ENCODE results near the gene ARHGAP27.
"Not testable (repeated sequence)": the region's sequence is repeated elsewhere in the genome, so short reads cannot be mapped to it uniquely, and the experiment has no call there.

ARHGAP27 gene

GRCh38 chr17:45432405-45433158, at the start of gene ARHGAP27:
TSS of gene ARHGAP27 (minus strand) at chr17:45432870. CDS start at chr17:45430279, 2,591 bp downstream.
- no peak for DNase-seq

DNA sequence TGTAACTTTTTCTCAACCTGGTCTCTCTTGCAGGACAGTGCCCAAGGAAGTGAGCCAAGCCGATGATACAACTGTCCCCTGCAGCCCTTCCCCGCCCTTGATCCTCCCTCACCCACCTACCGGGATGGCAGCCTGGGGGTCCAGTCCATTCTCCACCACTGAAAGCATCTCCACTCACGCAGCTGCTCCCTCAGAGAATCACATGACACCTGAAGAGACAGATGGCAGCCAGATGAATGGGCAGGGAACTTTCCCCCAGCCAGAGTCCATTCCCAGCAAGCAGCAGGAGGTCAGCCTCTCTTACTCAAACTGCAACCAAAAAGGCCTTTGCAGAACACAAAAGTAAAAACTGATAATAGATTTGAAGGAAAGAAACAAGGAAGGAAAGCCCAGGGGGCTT, 49.6 kb upstream of the ARHGAP27 start:
- not testable (repeated sequence) for DNase-seq

DNA sequence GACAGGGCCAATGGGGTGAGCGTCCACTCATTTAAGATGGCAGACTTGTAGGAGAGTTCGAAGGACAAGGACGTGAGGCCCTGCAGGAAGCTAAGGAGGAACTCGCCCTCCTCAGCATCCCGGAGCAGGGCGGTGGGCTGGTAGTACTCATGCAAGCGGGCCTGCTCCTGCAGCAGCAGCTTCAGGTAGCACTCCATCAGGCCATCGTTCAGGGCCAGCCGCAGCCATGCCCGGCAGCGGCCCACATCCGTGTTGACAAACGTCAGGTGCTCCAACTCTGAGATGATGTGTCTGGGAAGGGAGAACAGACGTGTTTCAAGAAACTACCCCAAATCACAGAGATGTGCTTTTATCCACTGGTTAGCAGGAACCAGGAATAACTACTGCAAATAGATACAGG, 42.8 kb upstream of the ARHGAP27 start:
- not testable (repeated sequence) for DNase-seq

- not testable (repeated sequence) for DNase-seq
Measured at GRCh38 chr17:45472249-45472648, 39.6 kb upstream of the ARHGAP27 start.

DNA sequence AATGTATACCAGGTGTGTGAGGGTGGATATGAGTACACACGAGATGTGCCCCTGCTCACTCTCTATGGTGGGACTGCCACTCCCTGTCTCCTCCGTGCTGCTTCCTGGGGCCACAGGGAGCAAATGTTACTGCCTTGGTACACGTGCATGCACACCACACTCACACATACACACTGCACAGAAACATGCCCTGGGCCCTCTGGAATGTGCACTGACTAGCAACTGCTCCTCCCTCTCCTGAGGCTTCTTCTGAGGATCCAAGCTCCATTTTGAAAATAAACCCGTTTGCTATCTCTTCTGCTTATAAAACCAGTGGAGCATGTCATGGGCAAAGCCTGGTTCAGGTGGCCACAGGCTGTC, 36.5 kb upstream of the ARHGAP27 start:
- DNase-seq = not testable (repeated sequence)

DNA sequence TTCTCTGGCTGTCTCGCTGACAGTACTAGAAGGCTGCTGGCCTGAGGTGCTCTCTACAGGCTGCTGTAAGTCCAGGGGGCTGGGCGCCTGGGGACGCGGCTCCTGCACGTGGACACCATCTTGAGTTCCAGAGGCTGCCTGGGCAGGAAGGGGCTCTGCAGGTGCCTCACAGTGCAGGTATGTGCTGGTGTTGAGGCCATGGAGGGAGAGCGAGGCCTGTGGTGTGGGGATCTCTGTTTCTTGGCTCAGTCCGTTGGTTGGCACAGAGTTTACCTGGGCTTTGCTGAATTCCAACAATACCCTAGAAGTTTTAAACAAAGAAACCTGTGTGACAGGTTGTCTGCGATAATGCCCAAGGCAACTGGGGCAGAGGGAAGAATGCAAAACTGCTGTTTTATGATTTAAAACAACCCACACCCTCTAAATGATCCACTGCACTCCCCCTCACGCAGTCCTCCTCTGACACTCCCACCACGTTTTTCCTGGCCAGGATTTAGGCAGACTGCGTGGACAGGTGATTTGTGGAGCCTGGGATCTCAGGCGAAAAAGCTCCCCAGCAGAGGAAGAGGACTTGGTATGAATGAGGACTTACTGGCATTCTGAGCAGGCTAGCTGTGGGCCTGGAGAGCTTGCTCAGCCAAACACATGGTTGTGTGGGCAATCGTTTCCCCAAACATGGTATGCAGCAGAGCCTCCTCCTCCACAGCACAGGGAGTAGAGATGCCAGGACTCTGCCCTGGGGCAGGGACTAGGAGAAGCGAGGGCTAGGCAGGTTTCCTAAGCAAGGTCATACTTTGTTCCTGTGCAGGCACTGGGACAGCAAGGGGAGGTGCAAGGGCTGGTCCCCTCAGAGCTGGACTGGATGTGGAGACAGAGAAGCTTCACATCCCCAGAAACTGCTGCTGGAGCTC, 35.9 kb upstream of the ARHGAP27 start:
- DNase-seq = not testable (repeated sequence)

- DNase-seq = not testable (repeated sequence)
Measured at GRCh38 chr17:45461524-45462327, 29.1 kb upstream of the ARHGAP27 start.

GRCh38 chr17:45460422-45460821, 27.8 kb upstream of the ARHGAP27 start:
- not testable (repeated sequence) for DNase-seq

- DNase-seq = not testable (repeated sequence)
Measured at GRCh38 chr17:45454341-45454740, 21.7 kb upstream of the ARHGAP27 start.

- DNase-seq = not testable (repeated sequence)
Measured at GRCh38 chr17:45453731-45454130, 21.1 kb upstream of the ARHGAP27 start.

DNA sequence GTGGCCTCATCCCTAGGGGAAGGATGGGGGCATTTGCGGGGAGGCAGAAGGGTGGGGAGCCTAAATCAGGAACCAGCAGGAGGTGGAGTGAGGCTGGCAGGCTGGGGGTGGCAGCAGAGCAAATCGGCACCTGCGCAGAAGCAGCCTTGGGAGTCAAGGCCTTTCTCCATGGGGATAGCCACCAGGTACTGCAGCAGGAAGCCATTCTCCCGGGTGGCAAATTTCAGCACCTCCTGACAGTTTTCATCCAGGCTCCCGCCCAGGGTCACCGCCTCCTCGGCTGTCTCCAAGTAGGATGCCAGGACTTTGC, 20.5 kb upstream of the ARHGAP27 start:
- DNase-seq = not testable (repeated sequence)

GRCh38 chr17:45452329-45453224, 19.9 kb upstream of the ARHGAP27 start:
- not testable (repeated sequence) for DNase-seq

- not testable (repeated sequence) for DNase-seq
Measured at GRCh38 chr17:45451660-45452059, 19.0 kb upstream of the ARHGAP27 start.

DNA sequence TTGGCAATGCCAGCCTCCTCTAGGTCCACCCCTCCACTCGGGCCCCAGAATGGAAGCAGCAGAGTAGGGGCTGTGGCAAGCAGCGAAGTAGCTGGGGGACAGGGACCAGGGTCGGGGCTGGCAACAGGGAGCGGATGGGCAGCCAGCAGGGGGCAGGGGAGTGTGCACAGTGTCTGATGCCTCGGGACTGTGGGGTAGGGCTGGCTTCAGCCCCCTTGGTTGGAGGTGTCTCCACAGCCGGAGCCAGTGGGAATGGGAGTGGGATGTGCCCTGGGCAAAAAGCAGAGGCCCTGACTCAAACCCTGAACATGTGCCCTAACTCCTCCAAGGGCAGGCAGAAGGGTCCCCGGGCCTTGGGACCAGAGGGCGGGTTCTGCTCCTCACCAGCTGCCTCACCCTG, 18.5 kb upstream of the ARHGAP27 start:
- DNase-seq = no peak

DNA sequence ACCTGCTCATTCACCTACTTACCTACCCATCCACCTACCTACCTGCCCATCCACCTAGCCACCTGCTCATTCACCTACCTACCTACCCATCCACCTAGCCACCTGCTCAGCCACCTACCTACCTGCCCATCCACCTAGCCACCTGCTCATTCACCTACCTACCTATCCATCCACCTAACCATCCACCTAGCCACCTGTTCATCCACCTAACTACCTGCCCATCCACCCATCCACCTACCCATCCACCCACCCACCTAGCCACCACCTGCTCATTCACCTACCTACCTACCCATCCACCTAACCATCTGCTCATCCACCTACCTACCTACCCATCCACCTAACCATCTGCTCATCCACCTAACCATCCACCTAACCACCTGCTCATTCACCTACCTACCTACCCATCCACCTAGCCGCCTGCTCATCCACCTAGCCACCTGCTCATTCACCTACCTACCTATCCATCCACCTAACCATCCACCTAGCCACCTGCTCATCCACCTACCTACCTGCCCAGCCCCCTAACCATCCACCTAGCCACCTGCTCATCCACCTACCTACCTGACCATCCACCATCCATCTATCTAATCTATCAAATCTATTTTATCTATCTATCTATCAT, 17.1 kb upstream of the ARHGAP27 start:
- not testable (repeated sequence) for DNase-seq

- DNase-seq = not testable (repeated sequence)
Measured at GRCh38 chr17:45449260-45449659, 16.6 kb upstream of the ARHGAP27 start.

GRCh38 chr17:45448483-45448882, 15.8 kb upstream of the ARHGAP27 start:
- DNase-seq = not testable (repeated sequence)

GRCh38 chr17:45448066-45448465, 15.4 kb upstream of the ARHGAP27 start:
- not testable (repeated sequence) for DNase-seq

DNA sequence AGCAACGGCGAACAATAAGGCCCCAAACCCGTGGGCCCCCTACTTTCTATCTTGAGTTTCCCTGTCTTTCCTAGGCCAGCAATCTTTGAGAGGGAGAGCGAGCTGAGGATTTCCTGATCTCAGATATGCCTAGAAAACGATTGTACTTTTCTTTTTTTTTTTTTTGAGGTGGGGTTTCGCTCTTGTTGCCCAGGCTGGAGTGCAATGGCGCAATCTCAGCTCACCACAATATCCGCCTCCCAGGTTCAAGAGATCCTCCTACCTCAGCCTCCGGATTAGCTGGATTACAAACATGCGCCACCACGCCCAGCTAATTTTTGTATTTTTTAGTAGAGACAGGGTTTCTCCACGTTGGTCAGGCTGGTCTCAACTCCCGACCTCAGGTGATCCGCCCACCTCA, 15.0 kb upstream of the ARHGAP27 start:
- not testable (repeated sequence) for DNase-seq

DNA sequence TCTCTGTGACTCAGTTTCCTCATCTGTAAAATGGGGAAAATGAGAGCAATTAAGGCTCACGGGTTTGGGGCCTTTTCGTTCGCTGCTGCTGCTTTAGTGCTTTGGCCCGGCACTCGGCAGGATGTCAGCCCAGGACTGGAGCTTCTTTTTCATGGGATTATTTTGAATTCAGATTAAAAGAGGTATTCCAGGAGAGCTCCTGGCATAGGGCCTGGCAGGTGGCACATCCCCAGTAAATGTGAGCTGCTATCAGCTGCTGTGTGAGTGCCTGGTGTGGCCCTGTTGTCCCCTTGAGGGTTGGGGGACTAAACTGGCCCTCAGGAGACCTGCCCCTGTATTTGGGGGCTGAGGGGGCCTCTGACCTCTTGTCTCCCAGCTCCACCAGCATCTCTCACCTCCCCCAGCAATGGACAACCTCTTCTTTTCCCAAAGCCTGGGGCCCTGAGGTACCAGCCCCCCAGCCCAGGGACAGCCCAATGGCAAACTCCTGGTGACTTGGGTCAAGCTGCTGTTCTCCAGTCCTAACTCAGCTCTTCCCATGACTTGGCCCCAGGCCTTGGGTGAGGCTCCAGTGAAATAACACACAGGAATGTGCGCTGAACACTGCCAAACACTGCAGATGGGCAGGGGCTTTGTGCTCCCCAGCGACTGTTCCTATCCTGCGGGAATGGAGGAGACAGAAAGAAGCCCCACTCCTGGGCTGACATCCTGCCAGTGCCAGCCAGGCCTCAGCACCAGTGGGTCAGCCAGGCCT, 14.4 kb upstream of the ARHGAP27 start:
- not testable (repeated sequence) for DNase-seq
